ENCODE measurements around the gene FOXJ3. TPM values are rescaled to one million over a fixed set of nuclear protein-coding genes. Genes with fewer than 3 reads are reported as not detected.

Gene FOXJ3
- total and polyA plus RNA-seq, 2 experiments from 2014 or later = 19.0 to 39.0 TPM

GRCh38 chr1:42135426-42135825, 199.6 kb downstream of the FOXJ3 start:
- no peaks in the 10 kb centered on the region for H3K36me3 ChIP-seq (replicated peaks; ENCODE audit: insufficient read depth, low read depth)
- 58% methylated on average over 3 of the region's 3 CpGs for WGBS (ENCODE audit: low lambda C conversion rate, missing lambda C conversion rate)
- H3K27ac ChIP-seq = no peak overlapping the region
- H3K4me1 ChIP-seq (ENCODE audit: insufficient read depth) = no peaks in the 10 kb centered on the region
- no peaks in the 10 kb centered on the region for H3K9me3 ChIP-seq (ENCODE audit: low read depth)
- TF ChIP-seq EZH2 (IDR thresholded peaks at IDR 0.05; ENCODE audit: borderline replicate concordance) (no peak), EZH2phosphoT487 (IDR thresholded peaks at IDR 0.05; ENCODE audit: low read depth, severe bottlenecking, unreplicated experiment) (no peak)
- TF ChIP-seq, protein P1, sequence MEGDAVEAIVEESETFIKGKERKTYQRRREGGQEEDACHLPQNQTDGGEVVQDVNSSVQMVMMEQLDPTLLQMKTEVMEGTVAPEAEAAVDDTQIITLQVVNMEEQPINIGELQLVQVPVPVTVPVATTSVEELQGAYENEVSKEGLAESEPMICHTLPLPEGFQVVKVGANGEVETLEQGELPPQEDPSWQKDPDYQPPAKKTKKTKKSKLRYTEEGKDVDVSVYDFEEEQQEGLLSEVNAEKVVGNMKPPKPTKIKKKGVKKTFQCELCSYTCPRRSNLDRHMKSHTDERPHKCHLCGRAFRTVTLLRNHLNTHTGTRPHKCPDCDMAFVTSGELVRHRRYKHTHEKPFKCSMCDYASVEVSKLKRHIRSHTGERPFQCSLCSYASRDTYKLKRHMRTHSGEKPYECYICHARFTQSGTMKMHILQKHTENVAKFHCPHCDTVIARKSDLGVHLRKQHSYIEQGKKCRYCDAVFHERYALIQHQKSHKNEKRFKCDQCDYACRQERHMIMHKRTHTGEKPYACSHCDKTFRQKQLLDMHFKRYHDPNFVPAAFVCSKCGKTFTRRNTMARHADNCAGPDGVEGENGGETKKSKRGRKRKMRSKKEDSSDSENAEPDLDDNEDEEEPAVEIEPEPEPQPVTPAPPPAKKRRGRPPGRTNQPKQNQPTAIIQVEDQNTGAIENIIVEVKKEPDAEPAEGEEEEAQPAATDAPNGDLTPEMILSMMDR (IDR thresholded peaks at IDR 0.05; ENCODE audit: poor library complexity) = no peak
- no peak overlapping the region for H2AFZ ChIP-seq
- no peaks in the 10 kb centered on the region for H3K79me2 ChIP-seq
- H4K20me1 ChIP-seq (ENCODE audit: insufficient read depth, poor library complexity, severe bottlenecking) = no peaks in the 10 kb centered on the region
- H3K27me3 ChIP-seq = peaks cover 4% of the 10 kb centered on the region
- no peak for DNase-seq (ENCODE audit: low spot score)
- no peaks in the 10 kb centered on the region for H3K9me2 ChIP-seq (replicated peaks; ENCODE audit: insufficient read depth)
- no peak overlapping the region for H3K4me3 ChIP-seq
- H3K4me2 ChIP-seq = no peak overlapping the region

GRCh38 chr1:42133809-42134526, 201.1 kb downstream of the FOXJ3 start:
- Histone ChIP-seq H3K9me3 (ENCODE audit: low read depth) (no peaks in the 10 kb centered on the region), H4K20me1 (ENCODE audit: insufficient read depth, poor library complexity, severe bottlenecking) (no peaks in the 10 kb centered on the region), H3K4me2 (no peak overlapping the region), H3K79me2 (no peaks in the 10 kb centered on the region), H3K27ac (no peak overlapping the region), H3K36me3 (replicated peaks; ENCODE audit: insufficient read depth, low read depth) (no peaks in the 10 kb centered on the region), H3K4me3 (no peak overlapping the region), H3K9me2 (replicated peaks; ENCODE audit: insufficient read depth) (no peaks in the 10 kb centered on the region), H2AFZ (no peak overlapping the region), H3K4me1 (ENCODE audit: insufficient read depth) (no peaks in the 10 kb centered on the region), H3K27me3 (peaks cover 4% of the 10 kb centered on the region)
- no peak for DNase-seq (ENCODE audit: low spot score)
- WGBS (ENCODE audit: low lambda C conversion rate, missing lambda C conversion rate) = 88% methylated on average over 10 of the region's 10 CpGs
- no peak for TF ChIP-seq EZH2 (IDR thresholded peaks at IDR 0.05; ENCODE audit: borderline replicate concordance)
- TF ChIP-seq, protein P1 (IDR thresholded peaks at IDR 0.05; ENCODE audit: poor library complexity) = no peak
- no peak for TF ChIP-seq EZH2phosphoT487 (IDR thresholded peaks at IDR 0.05; ENCODE audit: low read depth, severe bottlenecking, unreplicated experiment)

DNA sequence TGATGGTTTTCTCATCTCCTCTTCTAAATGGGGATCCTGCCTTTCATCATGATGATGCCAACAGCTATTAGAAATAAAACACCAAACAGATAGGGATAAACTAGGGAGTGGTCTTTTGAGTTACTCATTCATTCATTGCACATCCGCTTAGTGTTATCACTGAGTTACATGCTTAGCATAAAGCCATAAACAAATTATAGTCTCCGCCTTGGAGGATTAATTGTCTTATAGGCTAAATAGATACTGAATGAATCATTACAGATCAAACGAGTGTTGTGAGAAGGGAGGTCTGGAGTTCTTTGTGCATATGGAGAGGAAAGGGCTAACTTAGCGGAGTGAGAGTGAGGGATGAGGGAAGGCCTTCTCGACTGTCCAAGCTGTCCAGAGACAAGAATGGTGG, 201.6 kb downstream of the FOXJ3 start:
- Histone ChIP-seq H3K27me3 (peaks cover 4% of the 10 kb centered on the region), H4K20me1 (ENCODE audit: insufficient read depth, poor library complexity, severe bottlenecking) (no peaks in the 10 kb centered on the region), H3K36me3 (replicated peaks; ENCODE audit: insufficient read depth, low read depth) (no peaks in the 10 kb centered on the region), H3K4me2 (no peak overlapping the region), H3K9me2 (replicated peaks; ENCODE audit: insufficient read depth) (no peaks in the 10 kb centered on the region), H3K9me3 (ENCODE audit: low read depth) (no peaks in the 10 kb centered on the region), H3K4me1 (ENCODE audit: insufficient read depth) (no peaks in the 10 kb centered on the region), H2AFZ (no peak overlapping the region), H3K27ac (no peak overlapping the region), H3K79me2 (no peaks in the 10 kb centered on the region), H3K4me3 (no peak overlapping the region)
- DNase-seq (ENCODE audit: low spot score) = no peak
- TF ChIP-seq, protein P1 (IDR thresholded peaks at IDR 0.05; ENCODE audit: poor library complexity) = no peak
- TF ChIP-seq EZH2phosphoT487 (IDR thresholded peaks at IDR 0.05; ENCODE audit: low read depth, severe bottlenecking, unreplicated experiment) (no peak), EZH2 (IDR thresholded peaks at IDR 0.05; ENCODE audit: borderline replicate concordance) (no peak)
- WGBS (ENCODE audit: low lambda C conversion rate, missing lambda C conversion rate) = 74% methylated on average over 5 of the region's 5 CpGs
